NCI-H446 treated with DMSO at 0.1 percent for 48 hours (cell line): Measurements from ENCODE around the gene SPANXN5.
"Not testable (repeated sequence)": the region's sequence is repeated elsewhere in the genome, so short reads cannot be mapped to it uniquely, and the experiment has no call there.

ENCODE experiments used
- DNase-seq: peaks from one replicate; lab custom pipeline; 2025; lab: John Stamatoyannopoulos, UW

Gene SPANXN5

GRCh38 chrX:52797327-52797726, at the start of gene SPANXN5:
Gene SPANXN5, minus strand, starts transcription at chrX:52797427. Its CDS starts 79 bp downstream, at chrX:52797348.
- not testable (repeated sequence) for DNase-seq

- DNase-seq = not testable (repeated sequence)
Measured at GRCh38 chrX:52843619-52844018, 46.4 kb upstream of the SPANXN5 start.

GRCh38 chrX:52839137-52839536, 41.9 kb upstream of the SPANXN5 start:
- DNase-seq = no peak

GRCh38 chrX:52830551-52830950, 33.3 kb upstream of the SPANXN5 start:
- no peak for DNase-seq

- DNase-seq = no peak
Measured at GRCh38 chrX:52824608-52825007, 27.4 kb upstream of the SPANXN5 start.

- no peak for DNase-seq
Measured at GRCh38 chrX:52821079-52821760, 24.0 kb upstream of the SPANXN5 start.

GRCh38 chrX:52819788-52820187, 22.6 kb upstream of the SPANXN5 start:
- no peak for DNase-seq

- no peak for DNase-seq
Measured at GRCh38 chrX:52811065-52811625, 13.9 kb upstream of the SPANXN5 start, which contains the start of gene XAGE5. Gene XAGE5, plus strand, starts transcription at chrX:52811287. Its CDS starts 1,280 bp downstream, at chrX:52812567.

GRCh38 chrX:52804876-52805275, 7.6 kb upstream of the SPANXN5 start:
- not testable (repeated sequence) for DNase-seq

- not testable (repeated sequence) for DNase-seq
Measured at GRCh38 chrX:52773504-52773903, 23.7 kb downstream of the SPANXN5 start.

- DNase-seq = not testable (repeated sequence)
Measured at GRCh38 chrX:52765983-52766382, 31.2 kb downstream of the SPANXN5 start.

GRCh38 chrX:52750952-52751351, 46.3 kb downstream of the SPANXN5 start, which contains the start of gene SSX2B:
Gene SSX2B, plus strand, starts transcription at chrX:52751252. Its CDS starts 1,429 bp downstream, at chrX:52752681.
- not testable (repeated sequence) for DNase-seq
